HG03025 (cell line): ENCODE data around the gene TMTC1.

Experiments
- ATAC-seq: cut with Tn5 transposase; IDR thresholded peaks from one replicate; pipeline ENCODE4 v1.9.1; 2021; ENCODE audit warnings: mild to moderate bottlenecking, moderate library complexity; ENCODE audit not compliant: unreplicated experiment, low FRiP score

Gene TMTC1

DNA sequence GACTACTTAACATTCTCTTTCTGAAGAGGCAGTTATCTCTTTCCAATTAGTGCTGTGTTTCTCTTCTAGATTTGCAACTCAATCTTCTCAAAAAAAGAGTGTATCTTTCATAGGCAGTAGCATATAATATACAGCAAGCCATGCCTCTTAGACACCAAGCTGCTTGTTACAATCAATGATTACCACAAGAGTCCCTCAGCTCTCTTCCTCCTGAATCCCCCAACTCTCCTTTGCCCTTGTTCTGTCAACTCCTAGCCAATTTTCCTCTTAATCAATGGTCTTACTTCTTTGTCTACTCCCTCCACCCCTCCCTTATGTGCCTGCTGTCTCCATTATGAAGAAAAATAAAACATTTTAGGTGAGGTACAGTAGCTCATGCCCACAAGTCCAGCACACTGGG is 2.6 kb downstream of the TMTC1 start:
- ATAC-seq, result no peak

- no peak for ATAC-seq
These were observed 3.7 kb downstream of the TMTC1 start for GRCh38 chr12:29780084-29780483.

GRCh38 chr12:29778531-29778930 is 5.2 kb downstream of the TMTC1 start:
- no peak for ATAC-seq

DNA sequence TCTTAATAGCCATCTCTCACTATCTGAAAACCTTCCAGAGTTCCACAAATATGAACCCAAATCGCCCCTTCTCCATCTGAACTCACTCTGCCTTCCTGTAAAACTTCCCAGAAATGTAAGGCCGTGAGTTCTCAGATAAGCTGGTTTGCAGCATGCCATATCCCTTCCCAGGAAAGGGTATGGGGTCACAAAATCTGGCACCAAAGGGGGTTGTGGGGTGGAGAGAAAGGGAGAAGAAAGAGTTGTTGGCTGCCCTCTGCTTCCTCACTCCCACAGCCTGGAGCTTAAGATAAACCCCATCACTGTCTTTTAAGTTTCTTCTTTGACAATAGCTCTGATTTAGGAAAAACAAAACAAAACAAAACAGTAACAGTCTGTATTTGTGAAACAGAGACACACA is 10.7 kb downstream of the TMTC1 start:
- ATAC-seq, result no peak

GRCh38 chr12:29771786-29772185 is 12.0 kb downstream of the TMTC1 start:
- no peak for ATAC-seq

- ATAC-seq, result no peak
These were observed 12.6 kb downstream of the TMTC1 start for GRCh38 chr12:29771165-29771564.

DNA sequence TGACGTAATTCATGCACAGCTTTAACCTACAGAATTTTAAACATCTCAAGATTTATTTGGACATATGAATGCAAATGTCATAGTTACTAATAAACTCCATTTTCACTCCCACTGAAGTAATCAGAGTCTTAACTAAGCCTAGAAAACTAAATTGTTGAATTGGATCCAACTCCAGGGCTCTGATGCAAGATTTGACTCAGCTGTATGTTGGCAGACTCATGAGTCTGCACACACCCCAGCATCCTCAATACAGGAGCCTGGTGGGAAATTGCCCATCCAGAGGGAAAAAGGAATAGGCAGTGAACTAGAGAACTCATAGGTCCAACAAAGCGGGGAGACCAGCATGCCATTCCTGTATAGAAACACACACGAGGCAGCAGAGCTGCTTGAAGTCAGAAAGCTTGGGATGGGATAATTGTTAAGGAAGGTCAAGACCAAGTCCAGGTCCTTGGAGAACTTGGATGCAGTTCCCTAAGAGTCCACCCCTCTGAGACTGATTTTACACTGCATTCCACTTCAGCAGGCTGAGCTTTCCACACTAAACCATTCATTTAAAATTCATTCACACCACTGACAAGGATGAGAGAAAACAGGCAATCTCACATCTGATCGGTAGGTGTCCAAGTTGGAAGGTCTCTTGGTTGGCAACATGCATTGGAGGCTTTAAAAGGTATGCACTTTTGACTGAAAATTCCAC is 14.4 kb downstream of the TMTC1 start:
- no peak for ATAC-seq

DNA sequence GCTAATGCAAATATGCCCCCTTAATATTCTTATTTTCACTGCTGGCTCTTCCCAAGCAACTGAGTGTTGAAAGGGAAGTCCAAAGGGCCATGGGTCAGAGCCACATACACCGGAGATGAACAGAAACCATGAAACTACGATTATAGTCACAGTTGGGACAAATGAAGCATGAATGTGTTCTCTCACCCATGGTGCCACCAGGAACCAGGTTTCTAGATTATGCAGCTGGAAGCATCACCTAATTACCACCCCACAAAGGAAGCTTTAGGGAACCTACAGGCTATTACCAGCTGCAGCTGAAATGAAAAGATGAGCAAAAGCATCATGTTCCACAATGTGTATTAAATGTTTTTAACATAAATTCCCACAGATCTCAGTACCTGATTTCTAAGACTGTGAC is 15.4 kb downstream of the TMTC1 start:
- no peak for ATAC-seq

DNA sequence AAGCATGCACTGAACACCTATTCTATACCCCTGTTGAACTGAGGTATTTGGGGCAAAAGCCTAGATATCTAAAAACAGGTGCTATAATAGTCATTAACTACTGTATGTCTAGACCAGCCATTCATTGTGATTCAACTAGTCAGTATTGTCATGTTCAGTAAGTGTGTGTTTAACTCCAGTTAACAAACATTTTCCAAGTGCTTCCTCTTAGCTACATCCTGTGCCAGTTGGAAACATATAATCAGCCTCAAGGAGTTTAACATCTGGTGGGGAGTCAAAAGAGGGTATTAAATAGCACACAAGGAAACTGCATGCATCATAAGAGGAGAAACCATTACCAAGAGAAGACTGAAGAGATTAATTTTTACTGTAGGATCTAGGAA is 20.4 kb downstream of the TMTC1 start:
- no peak for ATAC-seq

- ATAC-seq, result no peak
These were observed 21.0 kb downstream of the TMTC1 start for GRCh38 chr12:29762637-29763300.

DNA sequence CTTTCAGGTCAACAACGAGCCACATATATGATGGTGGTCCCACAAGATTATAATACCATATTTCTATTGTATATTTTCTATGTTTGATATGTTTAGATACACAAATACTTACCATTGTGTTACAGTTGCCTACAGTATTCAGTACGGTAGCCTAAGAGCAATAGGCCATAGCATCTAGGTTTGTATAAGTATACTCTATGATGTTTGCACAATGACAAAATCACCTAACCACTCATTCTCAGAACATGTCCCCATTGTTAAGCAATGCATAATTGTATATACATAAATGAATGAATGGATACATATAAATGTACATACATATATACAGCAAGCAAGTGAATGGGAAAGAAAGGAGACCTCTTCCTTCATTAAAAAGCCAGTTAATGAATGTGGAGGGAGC is 23.8 kb downstream of the TMTC1 start:
- ATAC-seq, result no peak

DNA sequence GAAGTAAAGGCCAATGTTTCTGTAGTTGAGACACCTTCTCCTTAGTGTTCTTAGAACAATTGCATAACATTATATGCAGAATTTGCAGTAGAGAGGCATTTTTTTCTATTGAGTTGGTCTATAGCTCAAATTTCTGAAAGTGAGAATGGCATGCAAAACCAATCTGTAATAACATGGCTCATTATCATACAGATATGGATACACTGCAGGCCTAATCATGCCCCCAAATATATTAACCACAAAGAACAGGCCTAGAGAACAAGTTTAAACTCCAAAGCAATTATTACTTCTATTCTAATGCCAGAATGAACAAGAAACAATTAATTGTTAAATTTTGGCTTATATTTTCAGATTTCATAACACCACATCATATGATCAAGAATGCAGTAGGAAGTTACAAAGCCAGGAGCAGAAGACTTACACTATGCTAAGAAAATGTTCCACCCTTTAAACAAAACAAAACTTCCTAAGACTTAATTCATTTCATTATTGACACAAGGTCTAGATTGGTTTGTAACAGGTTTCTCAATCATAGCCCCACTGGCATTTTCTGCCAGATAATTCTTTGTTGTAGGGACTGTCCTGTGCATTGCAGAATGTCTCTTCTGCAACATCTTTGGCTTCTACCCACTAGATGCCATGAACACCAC is 26.9 kb downstream of the TMTC1 start:
- no peak for ATAC-seq

DNA sequence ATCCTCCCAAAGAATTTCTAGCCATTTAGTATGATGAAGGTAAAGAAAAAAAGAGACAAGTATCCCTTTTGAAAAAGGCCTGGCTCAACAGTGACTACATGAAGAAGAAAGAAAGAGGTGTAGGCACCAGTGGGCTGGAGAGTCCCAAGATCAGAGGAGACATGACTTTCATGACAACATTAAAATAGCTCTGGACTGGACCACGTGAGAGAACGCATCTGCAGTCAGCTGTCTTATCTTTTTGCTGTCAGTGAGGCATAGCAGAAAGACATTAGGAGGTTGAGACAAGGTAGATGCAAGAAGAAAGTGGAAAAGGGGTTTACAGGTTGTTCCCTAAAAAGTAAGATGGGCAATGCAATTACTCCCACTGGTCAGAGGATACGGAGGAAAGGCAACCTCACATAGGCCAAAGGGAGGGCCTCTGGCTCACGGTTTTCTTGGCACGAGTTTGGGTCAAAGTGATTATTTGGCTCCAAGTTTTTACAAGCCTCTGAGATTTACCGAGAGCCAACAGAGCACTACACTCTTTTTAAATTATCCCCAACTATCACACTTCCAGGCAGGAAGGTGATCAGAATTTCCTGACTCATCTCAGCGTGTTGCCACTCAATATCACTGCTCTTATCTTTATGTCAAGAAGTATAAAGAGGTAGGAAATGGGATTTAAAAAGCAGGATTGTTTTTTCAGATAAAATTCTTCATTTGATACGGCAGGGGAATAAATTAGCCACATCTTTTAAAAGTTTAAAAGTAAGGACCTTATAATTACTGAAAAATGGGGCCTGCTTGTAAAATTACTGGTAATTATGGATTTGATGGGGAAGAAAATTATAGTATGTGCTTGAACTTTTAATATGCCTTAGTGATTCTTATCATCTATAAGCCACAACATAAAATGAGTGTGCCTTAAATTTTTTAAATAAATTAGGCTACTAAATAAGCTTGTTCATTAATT is 29.2 kb downstream of the TMTC1 start:
- no peak for ATAC-seq

GRCh38 chr12:29752121-29752520 is 31.6 kb downstream of the TMTC1 start:
- ATAC-seq, result no peak

DNA sequence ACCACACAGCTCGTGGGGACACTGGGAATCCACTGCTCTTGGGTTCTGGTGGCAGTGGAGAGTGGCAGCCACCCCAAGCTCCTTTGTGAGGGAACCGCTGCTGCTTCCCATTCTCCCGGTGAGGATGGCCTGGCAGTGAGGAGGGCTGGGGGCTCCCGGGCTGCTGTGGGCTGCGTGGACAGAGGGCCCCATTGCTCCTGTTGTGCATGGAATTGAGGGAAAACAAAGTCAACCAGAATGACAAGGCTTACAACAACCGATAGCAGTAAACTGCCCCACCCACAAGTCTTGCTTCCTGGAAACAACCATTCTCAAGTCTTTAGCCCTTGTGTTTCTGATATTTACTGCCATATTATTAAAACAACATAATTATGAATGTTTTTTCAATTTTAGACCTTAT is 32.1 kb downstream of the TMTC1 start:
- ATAC-seq, result no peak

GRCh38 chr12:29750928-29751220 is 32.9 kb downstream of the TMTC1 start:
- ATAC-seq, result no peak

DNA sequence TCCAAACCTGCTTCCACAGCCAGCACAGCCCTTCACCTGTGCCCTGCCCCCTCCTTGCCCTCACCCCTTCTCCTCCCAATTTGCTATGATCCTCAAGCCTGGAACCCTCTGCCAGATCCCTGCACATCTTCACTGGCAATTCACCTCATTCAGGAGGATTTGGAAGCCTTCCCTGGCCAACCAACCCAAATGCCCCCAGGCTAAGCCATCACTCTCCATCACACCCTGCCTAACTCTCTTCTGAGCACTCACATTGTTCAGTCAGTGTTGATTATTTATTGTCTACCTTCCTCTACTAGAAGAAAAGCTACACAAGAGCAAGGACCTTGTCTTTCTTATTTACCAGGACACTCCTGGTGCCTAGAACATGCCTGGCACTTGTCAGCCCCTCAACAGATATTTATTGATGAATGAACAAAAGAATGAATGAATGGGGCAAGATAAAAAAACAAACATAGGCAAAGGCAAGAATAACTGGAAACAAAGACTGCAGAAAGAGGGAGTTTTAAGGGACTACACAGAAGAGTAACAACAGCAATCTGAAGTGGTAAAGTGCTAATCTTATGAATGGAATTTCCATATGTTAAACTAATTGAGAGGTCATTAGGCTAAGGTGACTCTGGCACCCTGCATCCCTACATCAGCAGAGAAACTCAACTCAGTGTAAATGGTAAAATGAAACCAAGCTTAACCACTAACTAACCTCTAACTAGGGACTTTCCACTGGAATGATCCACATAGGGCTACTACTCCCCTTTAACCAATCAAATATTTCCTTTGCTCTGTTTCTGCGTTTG is 33.4 kb downstream of the TMTC1 start:
- ATAC-seq, result no peak

- no peak for ATAC-seq
These were observed 39.4 kb downstream of the TMTC1 start for GRCh38 chr12:29744365-29744764.

DNA sequence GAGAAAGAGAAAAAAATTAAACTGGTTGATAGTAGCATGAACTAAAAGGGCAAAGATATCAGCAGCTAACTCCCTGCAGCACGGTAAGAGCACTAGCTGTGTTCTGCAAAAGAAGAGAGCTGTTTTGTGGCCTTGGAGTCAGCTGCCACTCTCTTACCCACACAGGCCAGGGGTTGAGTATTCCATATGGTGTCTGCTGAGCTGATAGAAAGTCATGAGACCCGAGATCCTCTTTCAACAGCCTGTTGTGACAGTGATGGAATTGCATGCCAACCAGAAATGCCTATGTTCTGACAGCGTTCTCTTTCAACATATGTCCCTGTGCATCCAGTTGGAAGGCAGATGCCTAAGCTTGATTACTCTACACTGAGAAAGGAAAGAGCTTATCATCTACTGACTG is 39.9 kb downstream of the TMTC1 start:
- ATAC-seq, result no peak

DNA sequence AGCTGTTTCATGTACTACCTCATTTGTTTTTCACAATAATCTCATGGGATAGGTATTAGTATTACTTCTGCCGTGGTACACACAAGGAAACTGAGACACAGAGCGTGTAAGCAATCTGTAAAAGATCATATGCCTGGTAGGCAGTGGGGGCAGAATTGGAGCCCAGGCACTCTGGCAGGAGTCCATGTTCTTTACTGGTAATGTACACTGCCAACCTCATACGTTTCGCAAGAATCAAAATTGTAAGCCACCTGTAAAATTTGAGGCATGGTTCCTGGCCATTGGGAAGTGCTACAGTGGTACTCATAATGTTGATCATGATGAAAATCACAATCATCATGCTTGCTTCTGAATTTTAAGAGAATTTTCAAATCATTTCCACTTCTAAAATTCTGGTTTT is 40.7 kb downstream of the TMTC1 start:
- ATAC-seq, result no peak
